HCT116 (cell line): ENCODE results near the gene STX16. TPM values are rescaled to one million over a fixed set of nuclear protein-coding genes. Genes with fewer than 3 reads are reported as not detected.

Source experiments
- ATAC-seq: fragments of 200-7000 bp; cut with Tn5 transposase; 2 replicates; pipeline ENCODE4 v1.9.1; 2020; ENCODE audit warnings: mild to moderate bottlenecking, moderate library complexity
- BruUV-seq: library from RNA; stranded (reverse); fragments of 400-500 nt; replicated peaks from 2 replicates; lab custom pipeline; 2021; lab: Mats Ljungman, UMichigan
- CTCF ChIA-PET: fragments of 300-600 bp; sonication (Branson Sonifier 250); formaldehyde crosslinking; loops from one replicate; lab custom pipeline; 2021; ENCODE audit warnings: antibody characterized with exemption; lab: Charles Lee
- POLR2A ChIA-PET: fragments of 300-600, 350-600 bp; sonication (Branson Sonifier 250); formaldehyde crosslinking; loops from one replicate; lab custom pipeline; 2021; ENCODE audit warnings: antibody characterized with exemption; lab: Charles Lee
- RAD21 ChIA-PET, 2 experiments: fragments of 300-600 bp; sonication (Branson Sonifier 250); formaldehyde crosslinking; loops; one replicate each; lab custom pipeline; 2023; ENCODE audit warnings: low total read pairs in 2 of 2; ENCODE audit not compliant: uncharacterized antibody in 2 of 2, unreplicated experiment in 2 of 2, low non-redundant PET in 1 of 2; lab: Charles Lee
- DNase-seq: peaks from one replicate; pipeline ENCODE4 v3.0.0-alpha.2; 2010; ENCODE audit warnings: low read depth, low spot score
- H2AFZ ChIP-seq: fragments of 200-600 bp; shearing (Covaris generic), sonication (generic); 2 replicates; pipeline ENCODE4 v1.6.1; 2017; ENCODE audit warnings: low read depth, mixed run types, mixed read lengths, antibody characterized with exemption, low read length; ENCODE audit not compliant: poor library complexity, severe bottlenecking
- H3K27ac ChIP-seq: 2 replicates; pipeline ENCODE4 v1.5.1; 2012; ENCODE audit warnings: low read depth, low read length
- H3K27me3 ChIP-seq: fragments of 200-600 bp; sonication (generic); 2 replicates; pipeline ENCODE4 v1.6.1; 2016; ENCODE audit warnings: mixed run types, low read length, mixed read lengths; ENCODE audit not compliant: insufficient read depth
- H3K36me3 ChIP-seq, 2 experiments: fragments of 200-500 bp in 1 of 2; fragments of 200-600 bp in 1 of 2; sonication (Bioruptor generic) in 1 of 2; sonication (generic) in 1 of 2; 2 replicates each; pipeline versions ENCODE4 v1.5.1 to v1.6.1; 2014 to 2016; ENCODE audit warnings: low read length in 2 of 2, inconsistent platforms in 1 of 2, mixed read lengths in 1 of 2, mixed run types in 1 of 2; ENCODE audit not compliant: insufficient read depth in 2 of 2, control insufficient read depth in 1 of 2
- H3K4me1 ChIP-seq, 2 experiments: fragments of 200-600 bp in 1 of 2; sonication (generic) in 1 of 2; 2 replicates each; pipeline versions ENCODE4 v1.5.1 to v1.6.1; 2012 to 2017; ENCODE audit warnings: low read length in 2 of 2, inconsistent platforms in 1 of 2, mild to moderate bottlenecking in 1 of 2, mixed read lengths in 1 of 2, mixed run types in 1 of 2, moderate library complexity in 1 of 2; ENCODE audit not compliant: insufficient read depth in 2 of 2, control insufficient read depth in 1 of 2
- H3K4me2 ChIP-seq: fragments of 200-600 bp; sonication (generic); 2 replicates; pipeline ENCODE4 v1.6.1; 2017; ENCODE audit warnings: mixed run types, low read length, mixed read lengths
- H3K4me3 ChIP-seq, 2 experiments: fragments of 200-600 bp in 1 of 2; sonication (generic) in 1 of 2; replicated peaks in 1 of 2; 2 replicates each; pipeline ENCODE4 v1.5.1; 2011 to 2016; ENCODE audit warnings: low read length in 2 of 2, control low read depth in 1 of 2, low read depth in 1 of 2, mild to moderate bottlenecking in 1 of 2, mixed read lengths in 1 of 2, mixed run types in 1 of 2
- H3K79me2 ChIP-seq: fragments of 200-600 bp; sonication (generic); 2 replicates; pipeline ENCODE4 v1.6.1; 2017; ENCODE audit warnings: mild to moderate bottlenecking, mixed run types, low read length, moderate library complexity, mixed read lengths; ENCODE audit not compliant: insufficient read depth
- H3K9ac ChIP-seq: fragments of 200-600 bp; sonication (generic); 2 replicates; pipeline ENCODE4 v1.6.1; 2016; ENCODE audit warnings: low read length, mixed read lengths
- H3K9me2 ChIP-seq: fragments of 200-600 bp; sonication (generic), shearing (Covaris generic); 2 replicates; pipeline ENCODE4 v1.6.1; 2017; ENCODE audit warnings: mixed run types, mild to moderate bottlenecking, moderate library complexity; ENCODE audit not compliant: insufficient read depth
- H3K9me3 ChIP-seq, 2 experiments: fragments of 200-500 bp in 1 of 2; fragments of 200-600 bp in 1 of 2; sonication (Bioruptor generic) in 1 of 2; sonication (generic) in 1 of 2; 2 replicates each; pipeline ENCODE4 v1.6.1; 2014 to 2017; ENCODE audit warnings: low read length in 2 of 2, mixed read lengths in 2 of 2, inconsistent platforms in 1 of 2, low read depth in 1 of 2, mild to moderate bottlenecking in 1 of 2, mixed run types in 1 of 2, moderate library complexity in 1 of 2; ENCODE audit not compliant: control insufficient read depth in 1 of 2, insufficient read depth in 1 of 2
- H4K20me1 ChIP-seq: fragments of 200-600 bp; sonication (generic), shearing (Covaris generic); 2 replicates; pipeline ENCODE4 v1.6.1; 2017; ENCODE audit warnings: mixed run types, mild to moderate bottlenecking, moderate library complexity; ENCODE audit not compliant: insufficient read depth
- EGR1 ChIP-seq: IDR thresholded peaks from 2 replicates; pipeline ENCODE4 v1.6.1; 2012; ENCODE audit warnings: low read depth
- ELF1 ChIP-seq: IDR thresholded peaks from 2 replicates; pipeline ENCODE4 v1.6.1; 2012; ENCODE audit warnings: low read depth, borderline replicate concordance
- EZH2 ChIP-seq: fragments of 200-600 bp; sonication (generic); IDR thresholded peaks from 2 replicates; pipeline ENCODE4 v1.6.1; 2017; ENCODE audit warnings: antibody characterized with exemption, mixed run types
- POLR2A ChIP-seq: IDR thresholded peaks from 2 replicates; pipeline ENCODE4 v1.7.0; 2011; ENCODE audit warnings: borderline replicate concordance; ENCODE audit not compliant: insufficient read depth, insufficient read length; ENCODE audit errors: extremely low read depth
- RAD21 ChIP-seq: IDR thresholded peaks from 2 replicates; pipeline ENCODE4 v1.6.1; 2012; ENCODE audit warnings: low read depth, mild to moderate bottlenecking
- YY1 ChIP-seq: IDR thresholded peaks from 2 replicates; pipeline ENCODE4 v1.6.1; 2011; ENCODE audit warnings: low read length, low read depth, moderate library complexity, mild to moderate bottlenecking; ENCODE audit not compliant: insufficient replicate concordance; ENCODE audit errors: extremely low read depth
- intact Hi-C: fragments of 100-400 bp; cut with micrococcal nuclease; formaldehyde crosslinking; loops from 2 replicates; pipeline ENCODE4 v1.10.0; 2022
- total RNA-seq: library from RNA; stranded (reverse); gene quantifications from one replicate; pipeline ENCODE4 v1.2.1, GENCODE V29; 2021; ENCODE audit not compliant: unreplicated experiment
- TF ChIP-seq, protein P1 (sequence below): IDR thresholded peaks from 2 replicates; pipeline ENCODE4 v1.6.1; 2011; ENCODE audit warnings: mild to moderate bottlenecking, low read length, moderate library complexity; ENCODE audit not compliant: insufficient replicate concordance; ENCODE audit errors: extremely low read depth
- TF ChIP-seq, protein P2 (sequence below), 3 experiments: fragments of 200-600 bp in 1 of 3; sonication (generic) in 1 of 3; IDR thresholded peaks in 2 of 3; conservative IDR thresholded peaks in 1 of 3; 2 replicates each; pipeline ENCODE4 v1.5.1; 2012 to 2017; ENCODE audit warnings: low read depth in 2 of 3, low read length in 2 of 3, antibody characterized with exemption in 1 of 3, borderline replicate concordance in 1 of 3, control low read depth in 1 of 3, mild to moderate bottlenecking in 1 of 3, mixed read lengths in 1 of 3, mixed run types in 1 of 3, moderate library complexity in 1 of 3; ENCODE audit not compliant: insufficient read depth in 1 of 3
- TF ChIP-seq, protein P3 (sequence below): IDR thresholded peaks from 2 replicates; pipeline ENCODE4 v1.6.1; 2012

Gene STX16
- total RNA-seq, 1 experiment from 2014 or later: 55.1 TPM

DNA sequence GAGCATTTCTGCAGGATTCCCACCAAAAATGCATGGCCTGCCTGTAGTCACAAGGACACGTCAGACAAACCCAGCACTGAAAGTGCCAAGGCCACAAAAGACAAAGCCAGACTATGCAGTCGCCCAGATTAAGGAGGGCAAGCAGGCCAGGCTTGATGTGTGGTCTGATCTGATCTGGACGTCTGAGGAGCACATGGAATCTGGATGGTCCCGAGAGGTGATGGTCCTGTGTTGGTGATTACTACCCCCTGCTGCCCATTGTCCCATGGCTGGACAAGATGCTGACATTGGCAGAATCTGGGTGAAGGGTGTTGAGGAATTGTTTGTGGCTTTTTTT lies 58.6 kb downstream of the STX16 start:
- DNase-seq: no peak
- Histone ChIP-seq H2AFZ (no peak overlapping the region), H3K79me2 (no peaks in the 10 kb centered on the region), H3K27me3 (no peaks in the 10 kb centered on the region), H3K9me2 (no peaks in the 10 kb centered on the region)
- TF ChIP-seq RAD21: no peak
- TF ChIP-seq, all 23 proteins: peak for 0
- ATAC-seq: no peak
- Histone ChIP-seq H3K36me3 (no peaks in the 10 kb centered on the region), H3K27ac (no peak overlapping the region), H3K4me3 (no peak overlapping the region), H3K4me1 (no peaks in the 10 kb centered on the region), H3K4me2 (no peak overlapping the region), H3K9me3 (no peaks in the 10 kb centered on the region), H4K20me1 (no peaks in the 10 kb centered on the region), H3K9ac (no peak overlapping the region)
- RAD21 ChIA-PET: no interaction called here
- intact Hi-C loops: no loop called here
- POLR2A ChIA-PET: no interaction called here
- no TSS peak for BruUV-seq
- CTCF ChIA-PET: no interaction called here

GRCh38 chr20:58710481-58711265 lies 59.6 kb downstream of the STX16 start:
- no peaks in the 10 kb centered on the region for H3K9me3 ChIP-seq
- H2AFZ ChIP-seq: no peak overlapping the region
- intact Hi-C loops: no loop called here
- BruUV-seq: no TSS peak
- no peaks in the 10 kb centered on the region for H3K79me2 ChIP-seq
- H3K4me2 ChIP-seq: no peak overlapping the region
- no peak for DNase-seq
- CTCF ChIA-PET: interaction anchor here (1.6 kb wide), 1 partner anchor 229 kb away, joined by 3 read pairs; no protein-coding TSS in a partner anchor
- RAD21 ChIA-PET: no interaction called here
- no peaks in the 10 kb centered on the region for H3K9me2 ChIP-seq
- TF ChIP-seq, protein P1, sequence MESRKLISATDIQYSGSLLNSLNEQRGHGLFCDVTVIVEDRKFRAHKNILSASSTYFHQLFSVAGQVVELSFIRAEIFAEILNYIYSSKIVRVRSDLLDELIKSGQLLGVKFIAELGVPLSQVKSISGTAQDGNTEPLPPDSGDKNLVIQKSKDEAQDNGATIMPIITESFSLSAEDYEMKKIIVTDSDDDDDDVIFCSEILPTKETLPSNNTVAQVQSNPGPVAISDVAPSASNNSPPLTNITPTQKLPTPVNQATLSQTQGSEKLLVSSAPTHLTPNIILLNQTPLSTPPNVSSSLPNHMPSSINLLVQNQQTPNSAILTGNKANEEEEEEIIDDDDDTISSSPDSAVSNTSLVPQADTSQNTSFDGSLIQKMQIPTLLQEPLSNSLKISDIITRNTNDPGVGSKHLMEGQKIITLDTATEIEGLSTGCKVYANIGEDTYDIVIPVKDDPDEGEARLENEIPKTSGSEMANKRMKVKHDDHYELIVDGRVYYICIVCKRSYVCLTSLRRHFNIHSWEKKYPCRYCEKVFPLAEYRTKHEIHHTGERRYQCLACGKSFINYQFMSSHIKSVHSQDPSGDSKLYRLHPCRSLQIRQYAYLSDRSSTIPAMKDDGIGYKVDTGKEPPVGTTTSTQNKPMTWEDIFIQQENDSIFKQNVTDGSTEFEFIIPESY: no peak
- no peak for TF ChIP-seq EZH2
- TF ChIP-seq, protein P2, sequence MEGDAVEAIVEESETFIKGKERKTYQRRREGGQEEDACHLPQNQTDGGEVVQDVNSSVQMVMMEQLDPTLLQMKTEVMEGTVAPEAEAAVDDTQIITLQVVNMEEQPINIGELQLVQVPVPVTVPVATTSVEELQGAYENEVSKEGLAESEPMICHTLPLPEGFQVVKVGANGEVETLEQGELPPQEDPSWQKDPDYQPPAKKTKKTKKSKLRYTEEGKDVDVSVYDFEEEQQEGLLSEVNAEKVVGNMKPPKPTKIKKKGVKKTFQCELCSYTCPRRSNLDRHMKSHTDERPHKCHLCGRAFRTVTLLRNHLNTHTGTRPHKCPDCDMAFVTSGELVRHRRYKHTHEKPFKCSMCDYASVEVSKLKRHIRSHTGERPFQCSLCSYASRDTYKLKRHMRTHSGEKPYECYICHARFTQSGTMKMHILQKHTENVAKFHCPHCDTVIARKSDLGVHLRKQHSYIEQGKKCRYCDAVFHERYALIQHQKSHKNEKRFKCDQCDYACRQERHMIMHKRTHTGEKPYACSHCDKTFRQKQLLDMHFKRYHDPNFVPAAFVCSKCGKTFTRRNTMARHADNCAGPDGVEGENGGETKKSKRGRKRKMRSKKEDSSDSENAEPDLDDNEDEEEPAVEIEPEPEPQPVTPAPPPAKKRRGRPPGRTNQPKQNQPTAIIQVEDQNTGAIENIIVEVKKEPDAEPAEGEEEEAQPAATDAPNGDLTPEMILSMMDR (IDR thresholded peaks at IDR 0.05 in 2 of 3, conservative IDR thresholded peaks at IDR 0.05 in 1 of 3; ENCODE audit: borderline replicate concordance in 1 of 3, insufficient read depth in 1 of 3, low read depth in 2 of 3, low read length in 2 of 3): no peak
- no peak for TF ChIP-seq EGR1
- TF ChIP-seq POLR2A: no peak
- TF ChIP-seq, protein P3, sequence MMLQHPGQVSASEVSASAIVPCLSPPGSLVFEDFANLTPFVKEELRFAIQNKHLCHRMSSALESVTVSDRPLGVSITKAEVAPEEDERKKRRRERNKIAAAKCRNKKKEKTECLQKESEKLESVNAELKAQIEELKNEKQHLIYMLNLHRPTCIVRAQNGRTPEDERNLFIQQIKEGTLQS: no peak
- no peak for TF ChIP-seq ELF1
- no peak for TF ChIP-seq YY1
- H3K36me3 ChIP-seq: no peaks in the 10 kb centered on the region
- no peak overlapping the region for H3K27ac ChIP-seq
- no peaks in the 10 kb centered on the region for H3K4me1 ChIP-seq
- ATAC-seq: no peak
- POLR2A ChIA-PET: no interaction called here
- no peaks in the 10 kb centered on the region for H4K20me1 ChIP-seq
- no peak overlapping the region for H3K9ac ChIP-seq
- no peak overlapping the region for H3K4me3 ChIP-seq
- H3K27me3 ChIP-seq: no peaks in the 10 kb centered on the region
